Measurements from ENCODE around the gene TEK.

GRCh38 chr9:27065288-27065687 lies 43.7 kb upstream of the TEK start:
- TF ChIP-seq CTCF (IDR thresholded peaks at IDR 0.05) (no peak), POLR2A (IDR thresholded peaks at IDR 0.05) (no peak)

Data from testis (tissue), 2 donors.